Neuron (in vitro differentiated cells): ENCODE data around the gene MPZL3.

Experiments
- H2AFZ ChIP-seq: one replicate; pipeline ENCODE4 v1.6.1; 2013; ENCODE audit warnings: low read depth, mild to moderate bottlenecking, inconsistent platforms, low read length, moderate library complexity
- H3K27me3 ChIP-seq: one replicate; pipeline ENCODE4 v1.6.1; 2013; ENCODE audit warnings: low read length; ENCODE audit not compliant: insufficient read depth
- H3K36me3 ChIP-seq: one replicate; pipeline ENCODE4 v1.6.1; 2013; ENCODE audit warnings: low read length; ENCODE audit not compliant: insufficient read depth
- H3K4me1 ChIP-seq: one replicate; pipeline ENCODE4 v1.6.1; 2013; ENCODE audit warnings: low read length; ENCODE audit not compliant: insufficient read depth
- H3K4me3 ChIP-seq: 2 replicates; pipeline ENCODE4 v1.5.1; 2013; ENCODE audit warnings: mild to moderate bottlenecking, low read length, moderate library complexity
- H3K9me3 ChIP-seq: one replicate; pipeline ENCODE4 v1.6.1; 2013; ENCODE audit warnings: low read length

Gene MPZL3

DNA sequence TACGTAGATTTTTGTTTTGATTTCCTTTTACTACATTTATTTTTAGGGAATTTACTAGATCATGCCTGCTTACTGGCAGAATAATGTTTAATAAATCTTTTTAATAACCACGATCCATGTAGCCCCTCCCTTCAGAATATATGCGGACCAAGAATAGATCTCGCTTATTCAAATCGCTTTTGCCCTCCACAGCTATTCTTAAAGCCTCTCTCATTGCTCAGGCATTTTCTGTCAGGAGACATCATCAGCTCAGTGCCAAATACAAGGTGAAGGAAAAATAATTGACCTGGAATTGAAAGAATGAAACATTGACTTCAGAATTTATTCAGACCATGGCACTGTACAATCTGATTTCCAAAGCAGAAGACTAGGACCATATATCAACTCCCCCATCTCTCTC lies 17.3 kb downstream of the MPZL3 start:
- H2AFZ ChIP-seq: no peak overlapping the region
- H3K27me3 ChIP-seq: peaks cover 23% of the 10 kb centered on the region
- H3K4me3 ChIP-seq: no peak overlapping the region
- no peaks in the 10 kb centered on the region for H3K36me3 ChIP-seq
- H3K9me3 ChIP-seq: no peaks in the 10 kb centered on the region
- H3K4me1 ChIP-seq: no peaks in the 10 kb centered on the region

- Histone ChIP-seq H3K4me3 (no peak overlapping the region), H2AFZ (no peak overlapping the region), H3K4me1 (no peaks in the 10 kb centered on the region), H3K36me3 (no peaks in the 10 kb centered on the region), H3K27me3 (peaks cover 18% of the 10 kb centered on the region), H3K9me3 (no peaks in the 10 kb centered on the region)
Observed at GRCh38 chr11:118233850-118234249, 18.3 kb downstream of the MPZL3 start.

DNA sequence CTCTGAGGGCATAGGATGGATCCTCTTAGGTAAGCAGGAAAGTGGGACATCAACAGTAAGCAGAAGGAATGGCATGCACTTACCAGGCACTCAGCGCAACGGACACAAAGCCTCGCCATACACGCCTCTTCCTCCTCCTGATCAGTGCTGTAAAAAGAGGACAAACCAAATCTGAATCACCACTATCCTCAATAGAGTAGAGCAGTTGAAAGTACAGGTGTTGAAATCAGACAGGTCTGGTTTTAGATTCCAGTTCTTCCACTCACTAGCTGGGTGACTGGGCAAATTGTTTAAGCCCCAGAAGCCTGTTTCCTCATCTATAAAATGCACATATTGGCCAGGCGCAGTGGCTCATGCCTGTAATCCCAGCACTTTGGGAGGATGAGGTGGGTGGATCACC lies 18.8 kb downstream of the MPZL3 start:
- Histone ChIP-seq H2AFZ (no peak overlapping the region), H3K27me3 (peaks cover 13% of the 10 kb centered on the region), H3K9me3 (no peaks in the 10 kb centered on the region), H3K4me1 (no peaks in the 10 kb centered on the region), H3K36me3 (no peaks in the 10 kb centered on the region), H3K4me3 (no peak overlapping the region)

DNA sequence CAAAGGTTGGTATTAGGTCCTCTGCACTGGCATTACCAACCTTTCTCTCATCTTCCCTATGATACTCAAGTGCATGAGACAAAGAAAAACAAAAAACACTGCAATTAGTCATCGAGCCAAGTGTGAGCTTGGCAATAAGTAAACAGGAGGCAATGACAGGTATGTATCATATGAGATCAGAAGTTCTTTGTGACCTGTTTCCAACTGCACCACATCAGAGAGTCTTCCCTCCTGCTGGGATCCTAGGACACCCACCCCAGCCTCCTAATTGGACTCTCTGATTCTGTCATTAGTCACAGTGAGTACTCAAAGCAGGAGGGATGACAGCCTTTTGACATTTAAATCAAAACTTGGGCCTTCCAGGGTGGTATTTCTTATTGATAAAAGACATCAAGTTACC lies 19.5 kb downstream of the MPZL3 start:
- Histone ChIP-seq H3K27me3 (peaks cover 14% of the 10 kb centered on the region), H2AFZ (no peak overlapping the region), H3K36me3 (no peaks in the 10 kb centered on the region), H3K4me3 (no peak overlapping the region), H3K9me3 (no peaks in the 10 kb centered on the region), H3K4me1 (no peaks in the 10 kb centered on the region)

- Histone ChIP-seq H3K9me3 (no peaks in the 10 kb centered on the region), H3K4me3 (no peak overlapping the region), H3K27me3 (peaks cover 19% of the 10 kb centered on the region), H2AFZ (no peak overlapping the region), H3K36me3 (no peaks in the 10 kb centered on the region), H3K4me1 (no peaks in the 10 kb centered on the region)
Observed at GRCh38 chr11:118231461-118231860, 20.7 kb downstream of the MPZL3 start.

- no peak overlapping the region for H2AFZ ChIP-seq
- H3K9me3 ChIP-seq: no peaks in the 10 kb centered on the region
- H3K27me3 ChIP-seq: peaks cover 18% of the 10 kb centered on the region
- no peak overlapping the region for H3K4me3 ChIP-seq
- no peaks in the 10 kb centered on the region for H3K36me3 ChIP-seq
- H3K4me1 ChIP-seq: no peaks in the 10 kb centered on the region
Observed at GRCh38 chr11:118230088-118230487, 22.1 kb downstream of the MPZL3 start.

GRCh38 chr11:118229274-118229847 lies 22.8 kb downstream of the MPZL3 start:
- H3K4me3 ChIP-seq: no peak overlapping the region
- H3K36me3 ChIP-seq: no peaks in the 10 kb centered on the region
- H2AFZ ChIP-seq: no peak overlapping the region
- no peaks in the 10 kb centered on the region for H3K9me3 ChIP-seq
- no peaks in the 10 kb centered on the region for H3K4me1 ChIP-seq
- H3K27me3 ChIP-seq: peaks cover 16% of the 10 kb centered on the region

DNA sequence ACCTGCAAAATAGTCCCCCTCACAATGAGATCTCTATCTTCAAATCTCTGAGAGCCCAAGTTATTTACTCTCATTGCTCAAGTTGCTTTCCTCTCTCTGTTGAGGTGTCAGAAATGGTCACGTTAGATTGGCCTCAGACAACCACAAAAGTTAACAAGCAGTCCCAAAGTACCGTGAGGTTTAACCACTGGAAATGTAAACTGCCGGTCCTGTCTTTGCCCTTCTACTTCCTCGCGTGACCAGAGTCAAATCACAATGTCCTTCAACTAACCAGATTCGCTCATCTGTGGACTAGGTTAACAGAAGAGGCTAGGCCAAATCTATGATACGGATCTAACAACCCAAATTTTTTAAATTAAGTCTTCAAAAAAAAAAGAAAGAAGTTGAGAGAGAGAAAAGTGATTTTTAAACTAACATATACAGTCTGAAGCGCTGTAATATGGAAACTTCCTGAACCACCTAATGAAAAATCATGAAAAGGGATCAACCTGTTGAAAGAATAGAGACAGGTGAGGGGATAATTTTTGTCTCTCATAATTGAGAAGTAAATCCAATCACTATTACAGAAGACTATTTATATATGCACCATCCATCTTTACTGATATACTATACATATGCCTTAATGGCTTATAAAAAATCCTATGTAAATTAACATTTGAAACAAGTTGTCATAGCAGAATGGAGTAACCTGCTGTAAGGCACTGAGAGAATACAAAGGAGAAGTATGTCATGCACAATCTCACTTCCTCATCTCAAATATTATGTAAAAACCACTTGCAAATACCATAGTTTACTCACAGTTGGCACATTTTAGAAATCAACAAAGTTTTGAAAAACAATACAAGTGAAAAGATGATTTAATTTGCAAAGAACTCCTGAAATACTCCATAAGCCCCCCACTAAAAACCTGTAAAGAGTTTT lies 24.0 kb downstream of the MPZL3 start:
- Histone ChIP-seq H3K4me3 (no peak overlapping the region), H3K36me3 (no peaks in the 10 kb centered on the region), H3K27me3 (peaks cover 14% of the 10 kb centered on the region), H3K4me1 (no peaks in the 10 kb centered on the region), H3K9me3 (no peaks in the 10 kb centered on the region), H2AFZ (no peak overlapping the region)

DNA sequence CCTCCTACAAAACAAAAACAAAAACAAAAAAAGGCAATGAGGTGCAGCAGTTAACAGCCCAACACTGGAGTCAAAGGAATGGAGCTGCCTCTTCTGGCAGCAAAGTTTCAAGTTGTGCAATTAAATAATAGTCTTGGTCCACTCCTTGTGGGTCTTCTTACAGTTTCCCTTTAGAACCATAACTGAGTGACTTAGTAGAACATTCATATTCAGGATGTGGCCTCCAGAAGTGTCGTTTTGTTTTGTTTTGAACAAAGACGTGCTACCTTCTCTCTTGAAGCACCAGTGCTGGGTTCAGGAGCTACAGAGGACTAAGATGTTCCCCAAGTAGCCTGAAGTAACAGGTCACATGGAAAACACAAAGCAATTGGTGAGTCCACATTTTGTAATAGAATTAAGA lies 25.4 kb downstream of the MPZL3 start:
- no peaks in the 10 kb centered on the region for H3K4me1 ChIP-seq
- no peak overlapping the region for H3K4me3 ChIP-seq
- no peak overlapping the region for H2AFZ ChIP-seq
- peaks cover 14% of the 10 kb centered on the region for H3K27me3 ChIP-seq
- H3K9me3 ChIP-seq: no peaks in the 10 kb centered on the region
- no peaks in the 10 kb centered on the region for H3K36me3 ChIP-seq

- Histone ChIP-seq H2AFZ (no peak overlapping the region), H3K36me3 (no peaks in the 10 kb centered on the region), H3K4me1 (no peaks in the 10 kb centered on the region), H3K9me3 (no peaks in the 10 kb centered on the region), H3K27me3 (peaks cover 14% of the 10 kb centered on the region), H3K4me3 (no peak overlapping the region)
Observed at GRCh38 chr11:118226296-118226695, 25.9 kb downstream of the MPZL3 start.

DNA sequence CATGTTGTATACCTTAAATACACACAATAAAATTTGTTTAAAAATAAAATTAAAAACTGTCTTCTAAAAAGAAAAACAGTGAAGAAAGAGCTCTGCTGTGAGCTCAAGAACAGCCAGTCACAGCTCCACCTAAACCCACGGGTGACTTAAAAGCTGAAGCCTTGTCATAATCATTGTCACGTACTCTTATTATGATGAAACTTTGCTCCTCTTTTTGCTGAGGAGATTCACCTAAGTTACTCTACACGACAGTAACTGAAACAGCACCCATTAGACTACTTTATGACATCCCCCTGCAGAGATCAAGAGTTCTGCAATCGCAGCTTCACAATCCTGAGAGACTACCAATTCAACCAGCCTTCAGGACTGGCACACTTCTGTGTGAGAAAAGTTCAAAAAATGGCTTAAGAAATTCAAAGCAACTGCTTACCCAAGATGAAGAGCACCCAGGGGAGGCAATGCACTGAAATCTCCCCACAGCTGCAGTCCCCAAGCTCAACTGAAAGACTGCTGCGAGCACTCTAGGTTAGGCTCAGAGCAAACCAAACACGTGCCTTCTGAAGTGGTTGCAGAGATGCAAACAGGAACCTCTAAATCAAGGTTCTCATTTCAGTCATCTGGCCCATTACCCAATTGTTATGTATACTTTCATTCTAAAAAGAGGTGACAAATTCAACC lies 27.5 kb downstream of the MPZL3 start, which contains the start of gene JAML:
JAML (minus strand) TSS at position 501 of the 678 bp plus-strand sequence. CDS start 10,145 bp downstream, outside the sequence.
- no peaks in the 10 kb centered on the region for H3K36me3 ChIP-seq
- H3K27me3 ChIP-seq: peaks cover 20% of the 10 kb centered on the region
- H3K4me3 ChIP-seq: no peak within 1 kb of the TSS
- H3K9me3 ChIP-seq: no peaks in the 10 kb centered on the region
- H2AFZ ChIP-seq: no peak within 1 kb of the TSS
- no peaks in the 10 kb centered on the region for H3K4me1 ChIP-seq

DNA sequence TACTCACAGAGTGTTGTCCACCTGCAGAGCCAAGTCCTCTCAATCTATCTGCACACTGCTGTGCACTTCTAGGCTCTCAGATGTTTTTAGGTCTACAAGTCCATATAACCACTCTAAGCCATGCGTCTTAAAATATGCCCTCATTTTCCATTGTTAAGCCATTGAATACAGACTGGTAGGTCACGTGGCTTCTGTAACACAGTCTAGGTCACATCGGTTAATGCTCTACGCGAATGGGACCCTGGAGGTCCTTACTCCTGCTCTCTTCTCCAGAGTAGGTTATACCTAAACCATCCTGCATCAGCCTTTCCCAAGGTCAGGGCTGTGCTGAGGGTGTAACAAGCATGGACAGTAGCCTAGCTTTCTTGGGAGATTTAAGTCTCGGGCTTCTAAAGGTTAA lies 28.2 kb downstream of the MPZL3 start:
- Histone ChIP-seq H3K36me3 (no peaks in the 10 kb centered on the region), H3K27me3 (peaks cover 23% of the 10 kb centered on the region), H3K9me3 (no peaks in the 10 kb centered on the region), H3K4me3 (no peak overlapping the region), H2AFZ (no peak overlapping the region), H3K4me1 (no peaks in the 10 kb centered on the region)

- H3K27me3 ChIP-seq: peaks cover 23% of the 10 kb centered on the region
- no peak overlapping the region for H2AFZ ChIP-seq
- no peaks in the 10 kb centered on the region for H3K4me1 ChIP-seq
- no peaks in the 10 kb centered on the region for H3K9me3 ChIP-seq
- H3K36me3 ChIP-seq: no peaks in the 10 kb centered on the region
- H3K4me3 ChIP-seq: no peak overlapping the region
Observed at GRCh38 chr11:118223570-118223969, 28.6 kb downstream of the MPZL3 start.
